Gastroesophageal sphincter (tissue), 3 donors: ENCODE data around the gene ERBB2.

Experiments
- EP300 ChIP-seq: sonication (generic); formaldehyde crosslinking; IDR thresholded peaks from one replicate; pipeline ENCODE4 v1.6.1; 2017; ENCODE audit warnings: antibody characterized with exemption, mild to moderate bottlenecking
- POLR2A ChIP-seq, 2 donors: fragments of 450-650 bp; IDR thresholded peaks; one replicate each; pipeline ENCODE4 v1.6.1; 2017; ENCODE audit warnings: antibody characterized with exemption in 2 of 2, mild to moderate bottlenecking in 2 of 2, moderate library complexity in 1 of 2
- TF ChIP-seq, protein P1 (sequence below), 4 experiments: fragments of 200-600 bp in 2 of 4; fragments of 450-650 bp in 2 of 4; sonication (generic) in 1 of 4; IDR thresholded peaks; one replicate each; pipeline ENCODE4 v1.5.1; 2017 to 2019; ENCODE audit warnings: antibody characterized with exemption in 4 of 4, mild to moderate bottlenecking in 2 of 4, moderate library complexity in 2 of 4

DNA sequence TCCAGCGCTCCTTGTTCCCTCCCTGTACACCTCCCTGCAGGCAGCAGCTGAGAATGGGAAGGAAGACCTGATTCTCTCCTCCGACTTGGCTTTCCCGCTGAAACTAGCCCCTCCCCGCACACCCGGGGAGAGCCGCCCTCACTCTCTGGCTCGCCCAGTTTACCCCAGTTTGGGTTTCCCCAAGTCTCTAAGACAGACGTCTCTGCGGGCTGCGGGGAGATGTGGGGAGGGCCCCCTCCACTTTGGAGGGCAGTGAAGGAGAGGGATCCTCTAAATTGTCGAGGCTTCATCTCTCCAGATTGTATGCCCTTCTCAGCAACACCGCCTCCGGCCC lies 38.7 kb downstream of the ERBB2 start:
- TF ChIP-seq, protein P1, sequence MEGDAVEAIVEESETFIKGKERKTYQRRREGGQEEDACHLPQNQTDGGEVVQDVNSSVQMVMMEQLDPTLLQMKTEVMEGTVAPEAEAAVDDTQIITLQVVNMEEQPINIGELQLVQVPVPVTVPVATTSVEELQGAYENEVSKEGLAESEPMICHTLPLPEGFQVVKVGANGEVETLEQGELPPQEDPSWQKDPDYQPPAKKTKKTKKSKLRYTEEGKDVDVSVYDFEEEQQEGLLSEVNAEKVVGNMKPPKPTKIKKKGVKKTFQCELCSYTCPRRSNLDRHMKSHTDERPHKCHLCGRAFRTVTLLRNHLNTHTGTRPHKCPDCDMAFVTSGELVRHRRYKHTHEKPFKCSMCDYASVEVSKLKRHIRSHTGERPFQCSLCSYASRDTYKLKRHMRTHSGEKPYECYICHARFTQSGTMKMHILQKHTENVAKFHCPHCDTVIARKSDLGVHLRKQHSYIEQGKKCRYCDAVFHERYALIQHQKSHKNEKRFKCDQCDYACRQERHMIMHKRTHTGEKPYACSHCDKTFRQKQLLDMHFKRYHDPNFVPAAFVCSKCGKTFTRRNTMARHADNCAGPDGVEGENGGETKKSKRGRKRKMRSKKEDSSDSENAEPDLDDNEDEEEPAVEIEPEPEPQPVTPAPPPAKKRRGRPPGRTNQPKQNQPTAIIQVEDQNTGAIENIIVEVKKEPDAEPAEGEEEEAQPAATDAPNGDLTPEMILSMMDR (IDR thresholded peaks at IDR 0.05), result no peak
- TF ChIP-seq POLR2A (IDR thresholded peaks at IDR 0.05), result no peak
- no peak for TF ChIP-seq EP300
